Measurements from ENCODE around the gene CIITA. TPM values are rescaled to one million over a fixed set of nuclear protein-coding genes. Genes with fewer than 3 reads are reported as not detected.
"Not testable (repeated sequence)": the region's sequence is repeated elsewhere in the genome, so short reads cannot be mapped to it uniquely, and the experiment has no call there.

CIITA gene
- total RNA-seq, 2 donors from 2014 or later: 0.26 TPM; not detected in 1

GRCh38 chr16:10922328-10923145, 45.5 kb downstream of the CIITA start:
- Histone ChIP-seq H3K4me3 (ENCODE audit: low read length) (no peak overlapping the region), H3K9ac (ENCODE audit: extremely low read depth, low read length, poor library complexity, severe bottlenecking) (no peak overlapping the region), H3K27ac (ENCODE audit: low read depth, low read length) (no peak overlapping the region), H3K36me3 (ENCODE audit: control insufficient read depth, insufficient read depth, low read length) (peaks cover 9% of the 10 kb centered on the region), H3K27me3 (ENCODE audit: control insufficient read depth, insufficient read depth, low read length, poor library complexity, severe bottlenecking) (no peaks in the 10 kb centered on the region), H3K9me3 (ENCODE audit: control insufficient read depth, low read length) (no peaks in the 10 kb centered on the region), H3K4me1 (ENCODE audit: control insufficient read depth, insufficient read depth, low read length) (no peaks in the 10 kb centered on the region)
- H3K27me3 Mint-ChIP-seq (ENCODE audit: insufficient read depth): no peaks in the 10 kb centered on the region
- no peak for TF ChIP-seq CTCF (conservative IDR thresholded peaks at IDR 0.05)
- no peak overlapping the region for H3K4me3 Mint-ChIP-seq
- peaks cover 18% of the 10 kb centered on the region for H3K36me3 Mint-ChIP-seq (ENCODE audit: low read depth)
- H3K27ac Mint-ChIP-seq: no peak overlapping the region
- H3K9me3 Mint-ChIP-seq: no peaks in the 10 kb centered on the region
- no peaks in the 10 kb centered on the region for H3K4me1 Mint-ChIP-seq
- no peak for DNase-seq
- WGBS, 2 experiments (ENCODE audit: insufficient coverage in 1 of 2, insufficient read length in 1 of 2): 93% methylated on average over 8 to 14 of the region's 14 CpGs

GRCh38 chr16:10923146-10923649, 46.2 kb downstream of the CIITA start:
- H3K27me3 ChIP-seq (ENCODE audit: control insufficient read depth, insufficient read depth, low read length, poor library complexity, severe bottlenecking): no peaks in the 10 kb centered on the region
- 82 to 87% methylated on average over 7 to 10 of the region's 10 CpGs for WGBS, 2 experiments (ENCODE audit: insufficient coverage in 1 of 2, insufficient read length in 1 of 2)
- H3K36me3 ChIP-seq (ENCODE audit: control insufficient read depth, insufficient read depth, low read length): peaks cover 9% of the 10 kb centered on the region
- Mint-ChIP-seq H3K9me3 (no peaks in the 10 kb centered on the region), H3K27ac (no peak overlapping the region), H3K4me3 (no peak overlapping the region), H3K4me1 (no peaks in the 10 kb centered on the region), H3K27me3 (ENCODE audit: insufficient read depth) (no peaks in the 10 kb centered on the region), H3K36me3 (ENCODE audit: low read depth) (peaks cover 25% of the 10 kb centered on the region)
- H3K4me1 ChIP-seq (ENCODE audit: control insufficient read depth, insufficient read depth, low read length): no peaks in the 10 kb centered on the region
- peak; percentile 63 for DNase-seq
- H3K9me3 ChIP-seq (ENCODE audit: control insufficient read depth, low read length): no peaks in the 10 kb centered on the region
- no peak overlapping the region for H3K4me3 ChIP-seq (ENCODE audit: low read length)
- no peak overlapping the region for H3K27ac ChIP-seq (ENCODE audit: low read depth, low read length)
- TF ChIP-seq CTCF (conservative IDR thresholded peaks at IDR 0.05): no peak
- H3K9ac ChIP-seq (ENCODE audit: extremely low read depth, low read length, poor library complexity, severe bottlenecking): no peak overlapping the region

- 91 to 97% methylated on average over 8 to 14 of the region's 14 CpGs for WGBS, 2 experiments (ENCODE audit: insufficient coverage in 1 of 2, insufficient read length in 1 of 2)
- Histone ChIP-seq H3K27me3 (ENCODE audit: control insufficient read depth, insufficient read depth, low read length, poor library complexity, severe bottlenecking) (no peaks in the 10 kb centered on the region), H3K36me3 (ENCODE audit: control insufficient read depth, insufficient read depth, low read length) (peaks cover 9% of the 10 kb centered on the region), H3K9ac (ENCODE audit: extremely low read depth, low read length, poor library complexity, severe bottlenecking) (no peak overlapping the region), H3K4me1 (ENCODE audit: control insufficient read depth, insufficient read depth, low read length) (no peaks in the 10 kb centered on the region), H3K4me3 (ENCODE audit: low read length) (no peak overlapping the region), H3K9me3 (ENCODE audit: control insufficient read depth, low read length) (no peaks in the 10 kb centered on the region), H3K27ac (ENCODE audit: low read depth, low read length) (no peak overlapping the region)
- peaks cover 25% of the 10 kb centered on the region for H3K36me3 Mint-ChIP-seq (ENCODE audit: low read depth)
- H3K4me1 Mint-ChIP-seq: no peaks in the 10 kb centered on the region
- TF ChIP-seq CTCF (conservative IDR thresholded peaks at IDR 0.05): no peak
- H3K9me3 Mint-ChIP-seq: no peaks in the 10 kb centered on the region
- no peak overlapping the region for H3K27ac Mint-ChIP-seq
- no peak overlapping the region for H3K4me3 Mint-ChIP-seq
- no peak for DNase-seq
- H3K27me3 Mint-ChIP-seq (ENCODE audit: insufficient read depth): no peaks in the 10 kb centered on the region
Measured at GRCh38 chr16:10923650-10924214, 46.7 kb downstream of the CIITA start.

GRCh38 chr16:10925285-10925684, 48.3 kb downstream of the CIITA start:
- not testable (repeated sequence) for DNase-seq; H3K9ac ChIP-seq (ENCODE audit: extremely low read depth, low read length, poor library complexity, severe bottlenecking); H3K9me3 ChIP-seq (ENCODE audit: control insufficient read depth, low read length); H3K27ac ChIP-seq (ENCODE audit: low read depth, low read length); H3K36me3 ChIP-seq (ENCODE audit: control insufficient read depth, insufficient read depth, low read length); H3K4me3 Mint-ChIP-seq; H3K4me3 ChIP-seq (ENCODE audit: low read length); H3K4me1 ChIP-seq (ENCODE audit: control insufficient read depth, insufficient read depth, low read length); H3K9me3 Mint-ChIP-seq; H3K27ac Mint-ChIP-seq; H3K4me1 Mint-ChIP-seq; H3K27me3 Mint-ChIP-seq (ENCODE audit: insufficient read depth); H3K27me3 ChIP-seq (ENCODE audit: control insufficient read depth, insufficient read depth, low read length, poor library complexity, severe bottlenecking)
- H3K36me3 Mint-ChIP-seq (ENCODE audit: low read depth): peaks cover 28% of the 10 kb centered on the region
- WGBS, 2 experiments (ENCODE audit: insufficient coverage in 1 of 2, insufficient read length in 1 of 2): 94 to 100% methylated on average over 3 of the region's 3 CpGs

All from endodermal cell (in vitro differentiated cells).